IMR-90 (cell line): ENCODE data around the gene C18orf32. TPM values are rescaled to one million over a fixed set of nuclear protein-coding genes. Genes with fewer than 3 reads are reported as not detected.
"Not testable (repeated sequence)": the region's sequence is repeated elsewhere in the genome, so short reads cannot be mapped to it uniquely, and the experiment has no call there.

Source experiments
- ATAC-seq: fragments of 200-7000 bp; cut with Tn5 transposase; 2 replicates; pipeline ENCODE4 v1.9.1; 2020; ENCODE audit warnings: low read depth, mild to moderate bottlenecking, moderate library complexity
- BruUV-seq: library from RNA; stranded (reverse); fragments of 400-500 nt; replicated peaks from 2 replicates; lab custom pipeline; 2021; lab: Mats Ljungman, UMichigan
- CTCF ChIA-PET: fragments of 300-600 bp; formaldehyde crosslinking; extraction: SDS; loops from one replicate; lab custom pipeline; 2021; ENCODE audit warnings: antibody characterized with exemption; lab: Yijun Ruan, JAX
- POLR2A ChIA-PET: fragments of 300-600 bp; sonication (Branson Sonifier 250); formaldehyde crosslinking; loops from one replicate; lab custom pipeline; 2022; ENCODE audit warnings: antibody characterized with exemption; ENCODE audit not compliant: unreplicated experiment; lab: Charles Lee
- DNase-seq: peaks from one replicate; pipeline ENCODE4 v3.0.0; 2013
- H2AFZ ChIP-seq: replicated peaks from 2 replicates; pipeline ENCODE3; 2013; ENCODE audit warnings: low read length, mild to moderate bottlenecking; ENCODE audit not compliant: poor library complexity
- H2AK5ac ChIP-seq: 2 replicates; pipeline ENCODE4 v1.6.1; 2013; ENCODE audit warnings: low read depth, low read length, inconsistent platforms
- H2AK9ac ChIP-seq: replicated peaks from 2 replicates; pipeline ENCODE3; 2013; ENCODE audit warnings: mild to moderate bottlenecking, low read depth, low read length, moderate library complexity; ENCODE audit not compliant: poor library complexity
- H2BK120ac ChIP-seq: 2 replicates; pipeline ENCODE4 v1.6.1; 2013; ENCODE audit warnings: low read depth, low read length, inconsistent platforms
- H2BK15ac ChIP-seq: 3 replicates; pipeline ENCODE4 v1.6.1; 2013; ENCODE audit warnings: low read depth, low read length, inconsistent platforms
- H2BK20ac ChIP-seq: 2 replicates; pipeline ENCODE4 v1.6.1; 2013; ENCODE audit warnings: low read depth, mild to moderate bottlenecking, inconsistent platforms, low read length, moderate library complexity
- H2BK5ac ChIP-seq: 2 replicates; pipeline ENCODE4 v1.6.1; 2013; ENCODE audit warnings: mild to moderate bottlenecking, low read depth, low read length, inconsistent platforms; ENCODE audit not compliant: poor library complexity, severe bottlenecking
- H3K14ac ChIP-seq: replicated peaks from 2 replicates; pipeline ENCODE4 v1.6.1; 2013; ENCODE audit warnings: low read depth, low read length, inconsistent platforms
- H3K18ac ChIP-seq: 2 replicates; pipeline ENCODE4 v1.6.1; 2013; ENCODE audit warnings: low read depth, low read length, control low read depth
- H3K23ac ChIP-seq: 2 replicates; pipeline ENCODE4 v1.6.1; 2013; ENCODE audit warnings: low read depth, low read length, inconsistent platforms
- H3K27ac ChIP-seq: 2 replicates; pipeline ENCODE4 v1.5.1; 2013; ENCODE audit warnings: mild to moderate bottlenecking, control low read depth, low read length; ENCODE audit not compliant: insufficient read depth
- H3K27me3 ChIP-seq: 2 replicates; pipeline ENCODE4 v1.6.1; 2013; ENCODE audit warnings: low read length; ENCODE audit not compliant: control insufficient read depth, insufficient read depth
- H3K36me3 ChIP-seq: 2 replicates; pipeline ENCODE4 v1.6.1; 2013; ENCODE audit warnings: low read length, mixed read lengths; ENCODE audit not compliant: control insufficient read depth, insufficient read depth
- H3K4ac ChIP-seq: 2 replicates; pipeline ENCODE4 v1.6.1; 2013; ENCODE audit warnings: low read depth, low read length, inconsistent platforms
- H3K4me1 ChIP-seq: 2 replicates; pipeline ENCODE4 v1.6.1; 2013; ENCODE audit warnings: low read length, mixed read lengths; ENCODE audit not compliant: control insufficient read depth, insufficient read depth
- H3K4me2 ChIP-seq: 2 replicates; pipeline ENCODE4 v1.6.1; 2013; ENCODE audit warnings: low read depth, mild to moderate bottlenecking, control low read depth, low read length, moderate library complexity
- H3K4me3 ChIP-seq: 2 replicates; pipeline ENCODE4 v1.5.1; 2013; ENCODE audit warnings: low read depth, mild to moderate bottlenecking, control low read depth, low read length, moderate library complexity; ENCODE audit not compliant: insufficient read depth
- H3K56ac ChIP-seq: 2 replicates; pipeline ENCODE4 v1.6.1; 2013; ENCODE audit warnings: low read length, inconsistent platforms; ENCODE audit not compliant: insufficient read depth; ENCODE audit errors: extremely low read depth
- H3K79me1 ChIP-seq, 2 experiments: 2 replicates each; pipeline ENCODE4 v1.6.1; 2013; ENCODE audit warnings: low read length in 2 of 2, inconsistent platforms in 1 of 2, low read depth in 1 of 2
- H3K9ac ChIP-seq: 2 replicates; pipeline ENCODE4 v1.6.1; 2013; ENCODE audit warnings: low read depth, low read length, control low read depth
- H3K9me1 ChIP-seq: 2 replicates; pipeline ENCODE4 v1.6.1; 2013; ENCODE audit warnings: low read length, inconsistent platforms; ENCODE audit not compliant: insufficient read depth
- H3K9me3 ChIP-seq: 2 replicates; pipeline ENCODE4 v1.6.1; 2013; ENCODE audit warnings: low read length; ENCODE audit not compliant: control insufficient read depth, insufficient read depth
- H4K20me1 ChIP-seq: 2 replicates; pipeline ENCODE4 v1.6.1; 2013; ENCODE audit warnings: low read length, inconsistent platforms; ENCODE audit not compliant: insufficient read depth
- H4K5ac ChIP-seq: 2 replicates; pipeline ENCODE4 v1.6.1; 2013; ENCODE audit warnings: mild to moderate bottlenecking, low read depth, low read length, control low read depth
- H4K8ac ChIP-seq, 2 experiments: 2 replicates each; pipeline ENCODE4 v1.6.1; 2013; ENCODE audit warnings: low read depth in 2 of 2, low read length in 2 of 2, control low read depth in 1 of 2, inconsistent platforms in 1 of 2
- H4K91ac ChIP-seq: 2 replicates; pipeline ENCODE4 v1.6.1; 2013; ENCODE audit warnings: low read depth, low read length, inconsistent platforms; ENCODE audit not compliant: insufficient read depth
- WGBS, 2 experiments: methylation state at CpG; one replicate each; pipeline versions ENCODE4 v1.1.5 to v1.1.7; 2013; ENCODE audit warnings: missing lambda C conversion rate in 2 of 2; ENCODE audit not compliant: insufficient read length in 1 of 2; ENCODE audit errors: extremely low coverage in 2 of 2; 5-methylcytosine and 5-hydroxymethylcytosine counted together
- dilution Hi-C: fragments of 300-500 bp; cut with HindIII; formaldehyde crosslinking; loops from one replicate; pipeline ENCODE4 v1.14.3; 2018; ENCODE audit warnings: low sequenced_read_pairs; ENCODE audit not compliant: unreplicated experiment
- in situ Hi-C: fragments of 300-500 bp; cut with MboI; formaldehyde crosslinking; loops from 3 replicates; pipeline ENCODE4 v1.14.3; 2019; ENCODE audit warnings: low sequenced_read_pairs, inconsistent platforms, mixed read lengths
- intact Hi-C: fragments of 100-400 bp; cut with micrococcal nuclease; formaldehyde crosslinking; loops from 2 replicates; pipeline ENCODE4 v1.10.0; 2022
- polyA plus RNA-seq, 3 experiments: library from polyadenylated mRNA; depleted of rRNA; stranded (reverse); fragments of >200 nt; gene quantifications; 2 replicates each; pipeline ENCODE4 v1.2.3, GENCODE V29; 2012; ENCODE audit warnings: low replicate concordance in 1 of 3
- total RNA-seq: library from RNA; depleted of rRNA; stranded (reverse); fragments of >200 nt; gene quantifications from 2 replicates; pipeline ENCODE4 v1.2.3, GENCODE V29; 2012

C18orf32 gene
- total and polyA plus RNA-seq, 2 of the 4 experiments (the other 2 are of a cell fraction) = 3.6 to 21.4 TPM

- POLR2A ChIA-PET, H2AK5ac ChIP-seq, H2BK120ac ChIP-seq, H4K91ac ChIP-seq, H3K9me3 ChIP-seq, H3K9me1 ChIP-seq, H2AFZ ChIP-seq, BruUV-seq, DNase-seq, dilution Hi-C loops, H2AK9ac ChIP-seq, H3K9ac ChIP-seq, H4K20me1 ChIP-seq, H3K14ac ChIP-seq, H3K4me3 ChIP-seq, H3K56ac ChIP-seq, ATAC-seq, CTCF ChIA-PET, H2BK15ac ChIP-seq, H3K4me2 ChIP-seq, H3K23ac ChIP-seq, H4K8ac ChIP-seq, H2BK5ac ChIP-seq, H3K4me1 ChIP-seq, H3K4ac ChIP-seq, H3K27ac ChIP-seq, H3K79me1 ChIP-seq, H2BK20ac ChIP-seq, H3K18ac ChIP-seq, H3K36me3 ChIP-seq, H4K5ac ChIP-seq, H3K27me3 ChIP-seq: not testable (repeated sequence)
- intact Hi-C loops (loop anchor here (5.0 kb wide), 1 partner anchor 696 kb away; no protein-coding TSS in a partner anchor), in situ Hi-C loops (loop anchor here (25.0 kb wide), 1 partner anchor 681 kb away; the partner anchor contains the start of gene MYO5B)
- 100% methylated on average over 1 of the region's 5 CpGs; no CpG with 5 or more reads in 1 of the 2 experiments for WGBS, 2 experiments
These were observed 19.4 kb upstream of the C18orf32 start for GRCh38 chr18:49506438-49506837.
